DOHH2 (cell line): ENCODE data around the gene TXNDC17.

Experiments
- H3F3A ChIP-seq: fragments of 200-600 bp; sonication (generic), shearing (Covaris generic); 2 replicates; pipeline ENCODE4 v1.6.0; 2016; ENCODE audit warnings: antibody characterized with exemption, mild to moderate bottlenecking; ENCODE audit not compliant: control insufficient read depth, insufficient read depth
- H3K27ac ChIP-seq: fragments of 200-600 bp; sonication (generic); 2 replicates; pipeline ENCODE4 v1.5.1; 2014; ENCODE audit warnings: low read depth, mild to moderate bottlenecking, low read length, moderate library complexity
- H3K27me3 ChIP-seq: fragments of 200-600 bp; sonication (generic); 2 replicates; pipeline ENCODE4 v1.6.1; 2014; ENCODE audit warnings: mild to moderate bottlenecking, low read length, mixed read lengths; ENCODE audit not compliant: control insufficient read depth
- H3K36me3 ChIP-seq: fragments of 200-600 bp; sonication (generic); 2 replicates; pipeline ENCODE4 v1.6.1; 2014; ENCODE audit warnings: mild to moderate bottlenecking, low read length, moderate library complexity, mixed read lengths; ENCODE audit not compliant: control insufficient read depth
- H3K4me1 ChIP-seq: fragments of 200-600 bp; sonication (generic); 2 replicates; pipeline ENCODE4 v1.6.1; 2014; ENCODE audit warnings: mild to moderate bottlenecking, low read length, mixed read lengths; ENCODE audit not compliant: control insufficient read depth
- H3K4me2 ChIP-seq: fragments of 200-600 bp; sonication (generic); 2 replicates; pipeline ENCODE4 v1.6.0; 2014; ENCODE audit warnings: mild to moderate bottlenecking, low read length, moderate library complexity
- H3K4me3 ChIP-seq: fragments of 200-600 bp; sonication (generic); 2 replicates; pipeline ENCODE4 v1.5.1; 2014; ENCODE audit warnings: mild to moderate bottlenecking, low read length, mixed read lengths
- H3K79me2 ChIP-seq: fragments of 200-600 bp; sonication (generic); 2 replicates; pipeline ENCODE4 v1.6.1; 2014; ENCODE audit warnings: mild to moderate bottlenecking, low read length, mixed read lengths; ENCODE audit not compliant: control insufficient read depth
- H3K9me2 ChIP-seq: fragments of 200-600 bp; sonication (generic); replicated peaks from 2 replicates; pipeline ENCODE4 v1.6.1; 2014; ENCODE audit warnings: mild to moderate bottlenecking, low read length, mixed read lengths; ENCODE audit not compliant: control insufficient read depth
- H3K9me3 ChIP-seq: fragments of 200-600 bp; sonication (generic); 2 replicates; pipeline ENCODE4 v1.6.1; 2014; ENCODE audit warnings: antibody characterized with exemption, low read length, mixed read lengths; ENCODE audit not compliant: control insufficient read depth, insufficient read depth
- H4K20me1 ChIP-seq: fragments of 200-600 bp; sonication (generic); 2 replicates; pipeline ENCODE4 v1.6.0; 2014; ENCODE audit warnings: low read depth, mild to moderate bottlenecking, antibody characterized with exemption, low read length, moderate library complexity; ENCODE audit not compliant: control insufficient read depth, insufficient read depth
- CTCF ChIP-seq: fragments of 200-600 bp; sonication (generic); IDR thresholded peaks from one replicate; pipeline ENCODE4 v1.5.1; 2014; ENCODE audit warnings: antibody characterized with exemption, mild to moderate bottlenecking, low read depth, low read length; ENCODE audit not compliant: poor library complexity, severe bottlenecking
- EZH2phosphoT487 ChIP-seq: fragments of 200-600 bp; sonication (generic); IDR thresholded peaks from 2 replicates; pipeline ENCODE4 v1.6.1; 2017; ENCODE audit warnings: borderline replicate concordance, mild to moderate bottlenecking, antibody characterized with exemption, low read length, moderate library complexity, mixed read lengths

Gene TXNDC17

GRCh38 chr17:6623941-6624340, 16.9 kb upstream of the TXNDC17 start:
- no peaks in the 10 kb centered on the region for H3F3A ChIP-seq
- H3K27ac ChIP-seq, result no peak overlapping the region
- no peaks in the 10 kb centered on the region for H3K9me3 ChIP-seq
- peaks cover 71% of the 10 kb centered on the region for H3K36me3 ChIP-seq
- H3K4me1 ChIP-seq, result no peaks in the 10 kb centered on the region
- peaks cover 5% of the 10 kb centered on the region for H3K79me2 ChIP-seq
- no peak overlapping the region for H3K4me3 ChIP-seq
- no peaks in the 10 kb centered on the region for H4K20me1 ChIP-seq
- no peak overlapping the region for H3K4me2 ChIP-seq
- no peaks in the 10 kb centered on the region for H3K27me3 ChIP-seq
- H3K9me2 ChIP-seq, result no peaks in the 10 kb centered on the region
- TF ChIP-seq CTCF (no peak), EZH2phosphoT487 (no peak)

- Histone ChIP-seq H3K4me3 (no peak overlapping the region), H3K79me2 (peaks cover 5% of the 10 kb centered on the region), H3K9me3 (no peaks in the 10 kb centered on the region), H4K20me1 (no peaks in the 10 kb centered on the region), H3K36me3 (peaks cover 77% of the 10 kb centered on the region), H3K4me1 (no peaks in the 10 kb centered on the region), H3K9me2 (no peaks in the 10 kb centered on the region), H3K4me2 (no peak overlapping the region), H3K27me3 (no peaks in the 10 kb centered on the region), H3K27ac (no peak overlapping the region), H3F3A (no peaks in the 10 kb centered on the region)
- TF ChIP-seq EZH2phosphoT487, result no peak
- no peak for TF ChIP-seq CTCF
Observed at GRCh38 chr17:6626616-6627015, 14.2 kb upstream of the TXNDC17 start.

GRCh38 chr17:6627019-6627418, 13.8 kb upstream of the TXNDC17 start:
- Histone ChIP-seq H3K4me1 (no peaks in the 10 kb centered on the region), H3K4me2 (no peak overlapping the region), H3K79me2 (peaks cover 5% of the 10 kb centered on the region), H3K9me2 (no peaks in the 10 kb centered on the region), H4K20me1 (no peaks in the 10 kb centered on the region), H3K36me3 (peaks cover 75% of the 10 kb centered on the region), H3K27ac (no peak overlapping the region), H3K9me3 (no peaks in the 10 kb centered on the region), H3K4me3 (no peak overlapping the region), H3K27me3 (no peaks in the 10 kb centered on the region), H3F3A (no peaks in the 10 kb centered on the region)
- TF ChIP-seq CTCF (no peak), EZH2phosphoT487 (no peak)

- TF ChIP-seq EZH2phosphoT487, result no peak
- TF ChIP-seq CTCF, result no peak
- Histone ChIP-seq H3K36me3 (peaks cover 76% of the 10 kb centered on the region), H3F3A (no peaks in the 10 kb centered on the region), H3K27me3 (no peaks in the 10 kb centered on the region), H3K4me3 (no peak overlapping the region), H3K4me1 (no peaks in the 10 kb centered on the region), H3K27ac (no peak overlapping the region), H3K9me3 (no peaks in the 10 kb centered on the region), H4K20me1 (no peaks in the 10 kb centered on the region), H3K79me2 (peaks cover 5% of the 10 kb centered on the region), H3K9me2 (no peaks in the 10 kb centered on the region), H3K4me2 (no peak overlapping the region)
Observed at GRCh38 chr17:6630390-6630789, 10.5 kb upstream of the TXNDC17 start.
